Loucy (cell line): ENCODE data around the gene LCMT2.
"Not testable (repeated sequence)": the region's sequence is repeated elsewhere in the genome, so short reads cannot be mapped to it uniquely, and the experiment has no call there.

Source experiments
- H2AFZ ChIP-seq: fragments of 200-600 bp; sonication (generic); 2 replicates; pipeline ENCODE4 v1.6.0; 2016; ENCODE audit warnings: antibody characterized with exemption, mild to moderate bottlenecking, low read length, moderate library complexity
- H3F3A ChIP-seq: fragments of 200-600 bp; 2 replicates; pipeline ENCODE4 v1.6.0; 2016; ENCODE audit warnings: antibody characterized with exemption, low read depth, mild to moderate bottlenecking
- H3K27me3 ChIP-seq: fragments of 200-600 bp; sonication (generic); 2 replicates; pipeline ENCODE4 v1.6.1; 2014; ENCODE audit warnings: low read length, mild to moderate bottlenecking; ENCODE audit not compliant: insufficient read depth, poor library complexity, severe bottlenecking
- H3K36me3 ChIP-seq: fragments of 200-600 bp; sonication (generic); 2 replicates; pipeline ENCODE4 v1.6.1; 2016; ENCODE audit warnings: low read length; ENCODE audit not compliant: insufficient read depth
- H3K4me1 ChIP-seq: fragments of 200-600 bp; sonication (generic); 2 replicates; pipeline ENCODE4 v1.5.1; 2014; ENCODE audit warnings: low read length, mild to moderate bottlenecking; ENCODE audit not compliant: insufficient read depth, poor library complexity, severe bottlenecking
- H3K4me2 ChIP-seq: fragments of 200-600 bp; sonication (generic); 2 replicates; pipeline ENCODE4 v1.6.0; 2014; ENCODE audit warnings: antibody characterized with exemption, low read length, low read depth, mild to moderate bottlenecking; ENCODE audit not compliant: poor library complexity, severe bottlenecking
- H3K4me3 ChIP-seq: fragments of 200-600 bp; sonication (generic); 2 replicates; pipeline ENCODE4 v1.5.1; 2014; ENCODE audit warnings: low read length, mild to moderate bottlenecking, mixed read lengths; ENCODE audit not compliant: poor library complexity, severe bottlenecking
- H3K79me2 ChIP-seq: fragments of 200-600 bp; sonication (generic); 2 replicates; pipeline ENCODE4 v1.6.1; 2014; ENCODE audit warnings: low read length; ENCODE audit not compliant: insufficient read depth
- H3K9ac ChIP-seq: fragments of 200-600 bp; sonication (generic); 2 replicates; pipeline ENCODE4 v1.6.0; 2014; ENCODE audit warnings: mild to moderate bottlenecking, low read depth, low read length, moderate library complexity; ENCODE audit not compliant: poor library complexity, severe bottlenecking
- H3K9me2 ChIP-seq: fragments of 200-600 bp; sonication (generic); replicated peaks from 2 replicates; pipeline ENCODE4 v1.6.1; 2016; ENCODE audit warnings: low read depth, low read length, mixed read lengths
- H3K9me3 ChIP-seq: fragments of 200-600 bp; sonication (generic); 2 replicates; pipeline ENCODE4 v1.6.1; 2014; ENCODE audit warnings: mild to moderate bottlenecking, antibody characterized with exemption, low read length, low read depth; ENCODE audit not compliant: insufficient read depth
- H4K20me1 ChIP-seq: fragments of 200-600 bp; sonication (generic); 2 replicates; pipeline ENCODE4 v1.6.0; 2014; ENCODE audit warnings: antibody characterized with exemption, low read length, mild to moderate bottlenecking; ENCODE audit not compliant: insufficient read depth, poor library complexity, severe bottlenecking
- EZH2phosphoT487 ChIP-seq: fragments of 200-600 bp; IDR thresholded peaks from 2 replicates; pipeline ENCODE4 v1.6.1; 2018; ENCODE audit warnings: antibody characterized with exemption, mild to moderate bottlenecking, moderate library complexity, borderline replicate concordance
- TF ChIP-seq, protein P1 (sequence below): fragments of 200-600 bp; sonication (generic); conservative IDR thresholded peaks from 2 replicates; pipeline ENCODE4 v1.5.1; 2014; ENCODE audit warnings: mild to moderate bottlenecking, antibody characterized with exemption, low read length

Gene LCMT2

DNA sequence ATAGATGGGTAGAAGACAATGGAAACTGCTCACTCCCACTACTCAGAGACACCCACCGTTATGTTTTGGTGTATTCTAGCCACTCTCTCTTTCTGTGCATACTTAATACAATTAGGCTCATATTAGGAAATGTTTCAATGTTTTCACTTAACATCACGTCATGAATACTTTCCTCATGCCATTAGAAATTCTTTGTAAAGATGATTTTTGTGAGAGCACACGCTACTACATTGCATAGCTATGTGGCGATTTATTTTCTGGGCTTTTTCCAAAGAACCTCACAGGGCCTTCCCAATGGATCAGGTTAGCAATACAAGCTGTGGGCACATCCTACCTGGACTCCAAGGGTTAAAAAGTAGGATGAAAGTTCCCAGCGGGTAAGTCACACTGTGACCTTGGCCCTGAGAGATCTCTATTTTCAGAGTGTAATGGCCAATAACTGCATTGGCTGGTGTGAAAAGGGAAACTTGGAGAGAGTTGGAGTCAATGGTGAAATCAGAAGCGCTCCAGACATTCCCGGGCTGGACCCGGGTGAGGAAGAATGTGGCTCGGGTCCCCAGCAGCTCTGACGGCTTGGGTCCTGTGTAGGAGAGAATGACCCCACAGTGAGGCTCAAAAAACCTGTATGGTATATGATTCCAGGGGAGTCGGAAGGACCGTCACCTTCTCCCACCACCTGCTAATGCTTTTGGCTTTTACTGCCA is 37.8 kb downstream of the LCMT2 start:
- TF ChIP-seq EZH2phosphoT487 = no peak
- TF ChIP-seq, protein P1, sequence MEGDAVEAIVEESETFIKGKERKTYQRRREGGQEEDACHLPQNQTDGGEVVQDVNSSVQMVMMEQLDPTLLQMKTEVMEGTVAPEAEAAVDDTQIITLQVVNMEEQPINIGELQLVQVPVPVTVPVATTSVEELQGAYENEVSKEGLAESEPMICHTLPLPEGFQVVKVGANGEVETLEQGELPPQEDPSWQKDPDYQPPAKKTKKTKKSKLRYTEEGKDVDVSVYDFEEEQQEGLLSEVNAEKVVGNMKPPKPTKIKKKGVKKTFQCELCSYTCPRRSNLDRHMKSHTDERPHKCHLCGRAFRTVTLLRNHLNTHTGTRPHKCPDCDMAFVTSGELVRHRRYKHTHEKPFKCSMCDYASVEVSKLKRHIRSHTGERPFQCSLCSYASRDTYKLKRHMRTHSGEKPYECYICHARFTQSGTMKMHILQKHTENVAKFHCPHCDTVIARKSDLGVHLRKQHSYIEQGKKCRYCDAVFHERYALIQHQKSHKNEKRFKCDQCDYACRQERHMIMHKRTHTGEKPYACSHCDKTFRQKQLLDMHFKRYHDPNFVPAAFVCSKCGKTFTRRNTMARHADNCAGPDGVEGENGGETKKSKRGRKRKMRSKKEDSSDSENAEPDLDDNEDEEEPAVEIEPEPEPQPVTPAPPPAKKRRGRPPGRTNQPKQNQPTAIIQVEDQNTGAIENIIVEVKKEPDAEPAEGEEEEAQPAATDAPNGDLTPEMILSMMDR = no peak
- H4K20me1 ChIP-seq = no peaks in the 10 kb centered on the region
- H3K79me2 ChIP-seq = no peaks in the 10 kb centered on the region
- H3K4me1 ChIP-seq = no peaks in the 10 kb centered on the region
- no peak overlapping the region for H3K9ac ChIP-seq
- no peaks in the 10 kb centered on the region for H3K9me2 ChIP-seq
- no peak overlapping the region for H3K4me2 ChIP-seq
- no peaks in the 10 kb centered on the region for H3K27me3 ChIP-seq
- H3K4me3 ChIP-seq = no peak overlapping the region
- no peaks in the 10 kb centered on the region for H3K9me3 ChIP-seq
- no peaks in the 10 kb centered on the region for H3F3A ChIP-seq
- H2AFZ ChIP-seq = no peak overlapping the region
- no peaks in the 10 kb centered on the region for H3K36me3 ChIP-seq

DNA sequence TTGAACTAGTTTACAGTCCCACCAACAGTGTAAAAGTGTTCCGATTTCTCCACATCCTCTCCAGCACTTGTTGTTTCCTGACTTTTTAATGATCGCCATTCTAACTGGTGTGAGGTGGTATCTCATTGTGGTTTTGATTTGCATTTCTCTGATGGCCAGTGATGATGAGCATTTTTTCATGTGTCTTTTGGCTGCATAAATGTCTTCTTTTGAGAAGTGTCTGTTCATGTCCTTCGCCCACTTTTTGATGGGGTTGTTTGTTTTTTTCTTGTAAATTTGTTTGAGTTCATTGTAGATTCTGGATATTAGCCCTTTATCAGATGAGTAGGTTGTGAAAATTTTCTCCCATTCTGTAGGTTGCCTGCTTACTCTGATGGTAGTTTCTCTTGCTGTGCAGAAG is 40.7 kb downstream of the LCMT2 start:
- H3K36me3 ChIP-seq, H3K27me3 ChIP-seq, H3K9ac ChIP-seq, H4K20me1 ChIP-seq, H3K9me3 ChIP-seq, H3K9me2 ChIP-seq, H2AFZ ChIP-seq, H3F3A ChIP-seq, H3K79me2 ChIP-seq, H3K4me2 ChIP-seq, H3K4me3 ChIP-seq, H3K4me1 ChIP-seq: not testable (repeated sequence)

DNA sequence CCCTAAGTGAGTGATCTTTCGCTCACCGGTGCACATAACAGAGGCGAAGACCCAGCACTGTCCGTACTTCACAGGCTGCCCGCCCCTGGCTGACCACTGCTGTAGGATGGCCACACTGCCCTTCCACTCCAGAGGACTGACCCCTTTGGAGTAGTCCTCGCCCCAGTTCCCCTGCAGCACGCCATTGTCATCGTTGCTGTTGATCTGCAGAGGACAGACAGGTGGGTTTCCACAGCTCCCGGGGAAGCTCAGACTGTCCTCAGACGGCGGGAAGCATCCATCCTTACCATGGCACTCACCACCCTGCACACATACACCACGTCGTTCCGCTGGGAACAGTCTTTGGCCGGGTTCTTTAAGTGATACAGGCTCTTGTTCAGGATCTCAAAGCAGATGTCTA is 43.1 kb downstream of the LCMT2 start:
- no peak overlapping the region for H3K9ac ChIP-seq

More for the DNA sequence above, 43.1 kb downstream of the LCMT2 start:
- Histone ChIP-seq H3F3A (no peaks in the 10 kb centered on the region), H3K4me1 (peaks cover 6% of the 10 kb centered on the region), H2AFZ (no peak overlapping the region), H3K27me3 (no peaks in the 10 kb centered on the region), H3K4me2 (no peak overlapping the region), H3K79me2 (no peaks in the 10 kb centered on the region), H3K4me3 (no peak overlapping the region), H3K36me3 (no peaks in the 10 kb centered on the region), H3K9me2 (no peaks in the 10 kb centered on the region), H4K20me1 (no peaks in the 10 kb centered on the region), H3K9me3 (no peaks in the 10 kb centered on the region)
- TF ChIP-seq, protein P1 = no peak
- TF ChIP-seq EZH2phosphoT487 = no peak
